Hepatocyte (in vitro differentiated cells): ENCODE data around the gene ACOXL.

Experiments used
- CTCF ChIP-seq: fragments of 200-600 bp; sonication (generic); IDR thresholded peaks from 2 replicates; pipeline ENCODE4 v1.5.1; 2016; ENCODE audit warnings: antibody characterized with exemption, mild to moderate bottlenecking; ENCODE audit not compliant: poor library complexity
- EZH2 ChIP-seq: fragments of 200-600 bp; sonication (generic); IDR thresholded peaks from 2 replicates; pipeline ENCODE4 v1.6.1; 2016; ENCODE audit warnings: antibody characterized with exemption, mild to moderate bottlenecking, borderline replicate concordance
- EZH2phosphoT487 ChIP-seq: fragments of 200-600 bp; sonication (generic); IDR thresholded peaks from one replicate; pipeline ENCODE4 v1.6.1; 2018; ENCODE audit warnings: antibody characterized with exemption, mild to moderate bottlenecking, low read depth, moderate library complexity; ENCODE audit not compliant: unreplicated experiment, severe bottlenecking

- TF ChIP-seq CTCF (no peak), EZH2 (no peak), EZH2phosphoT487 (no peak)
Observed at GRCh38 chr2:110933420-110933819, 201.0 kb downstream of the ACOXL start.
